HEK293 (cell line): ENCODE results near the gene MSI2.

ENCODE experiments used
- CTCF ChIA-PET: fragments of 350-600 bp; formaldehyde crosslinking; extraction: SDS; loops from one replicate; lab custom pipeline; 2021; ENCODE audit warnings: antibody characterized with exemption; lab: Yijun Ruan, JAX
- POLR2A ChIA-PET: fragments of 300-600 bp; formaldehyde crosslinking; extraction: SDS; loops from one replicate; lab custom pipeline; 2020; ENCODE audit warnings: antibody characterized with exemption, inconsistent platforms; lab: Yijun Ruan, JAX
- H3K27ac ChIP-seq: fragments of 200-500 bp; sonication (Bioruptor generic); 2 replicates; pipeline ENCODE4 v1.5.1; 2014; ENCODE audit warnings: low read depth, low read length, control low read depth, inconsistent platforms; ENCODE audit errors: extremely low read depth
- H3K36me3 ChIP-seq, 2 experiments: fragments of 200-500 bp in 1 of 2; sonication (Bioruptor generic) in 1 of 2; 1 replicate in 1 of 2; 2 replicates in 1 of 2; pipeline ENCODE4 v1.5.1; 2014 to 2017; ENCODE audit warnings: inconsistent platforms in 2 of 2, low read length in 2 of 2; ENCODE audit not compliant: control insufficient read depth in 2 of 2, insufficient read depth in 1 of 2
- H3K4me1 ChIP-seq: fragments of 200-500 bp; sonication (Bioruptor generic); 2 replicates; pipeline ENCODE4 v1.5.1; 2014; ENCODE audit warnings: mild to moderate bottlenecking, low read length, inconsistent platforms; ENCODE audit not compliant: control insufficient read depth, insufficient read depth
- H3K4me3 ChIP-seq: 2 replicates; pipeline ENCODE4 v1.5.1; 2011; ENCODE audit warnings: low read depth, mild to moderate bottlenecking, control low read depth, low read length, moderate library complexity
- H3K9me3 ChIP-seq: fragments of 200-500 bp; sonication (Bioruptor generic); 2 replicates; pipeline ENCODE4 v1.5.1; 2014; ENCODE audit warnings: low read depth, low read length, inconsistent platforms; ENCODE audit not compliant: control insufficient read depth, insufficient read depth
- ZBTB10 ChIP-seq: fragments of 450-650 bp; formaldehyde crosslinking; IDR thresholded peaks from 2 replicates; pipeline ENCODE4 v1.5.1; 2016; ENCODE audit warnings: missing biosample characterization, missing genetic modification characterization
- ZIC2 ChIP-seq: fragments of 450-650 bp; formaldehyde crosslinking; IDR thresholded peaks from 2 replicates; pipeline ENCODE4 v1.5.1; 2016; ENCODE audit warnings: missing biosample characterization, missing genetic modification characterization
- ZNF112 ChIP-seq: fragments of 450-650 bp; formaldehyde crosslinking; IDR thresholded peaks from 2 replicates; pipeline ENCODE4 v1.5.0; 2017; ENCODE audit warnings: missing biosample characterization, missing genetic modification characterization
- ZNF133 ChIP-seq: fragments of 450-650 bp; formaldehyde crosslinking; IDR thresholded peaks from 2 replicates; pipeline ENCODE4 v1.5.1; 2016; ENCODE audit warnings: missing biosample characterization, missing genetic modification characterization
- ZNF146 ChIP-seq: fragments of 450-650 bp; formaldehyde crosslinking; IDR thresholded peaks from 2 replicates; pipeline ENCODE4 v1.5.1; 2016; ENCODE audit warnings: missing biosample characterization, missing genetic modification characterization
- ZNF214 ChIP-seq: fragments of 450-650 bp; formaldehyde crosslinking; IDR thresholded peaks from 2 replicates; pipeline ENCODE4 v1.5.1; 2017; ENCODE audit warnings: missing biosample characterization, mild to moderate bottlenecking, missing genetic modification characterization, borderline replicate concordance
- ZNF366 ChIP-seq: fragments of 450-650 bp; formaldehyde crosslinking; conservative IDR thresholded peaks from 2 replicates; pipeline ENCODE4 v1.5.1; 2016; ENCODE audit warnings: missing biosample characterization, missing genetic modification characterization
- ZNF529 ChIP-seq: fragments of 450-650 bp; formaldehyde crosslinking; IDR thresholded peaks from 2 replicates; pipeline ENCODE4 v1.5.1; 2017; ENCODE audit warnings: missing genetic modification characterization, missing biosample characterization; ENCODE audit not compliant: insufficient replicate concordance
- ZNF548 ChIP-seq: fragments of 450-650 bp; formaldehyde crosslinking; IDR thresholded peaks from 2 replicates; pipeline ENCODE4 v1.5.1; 2016; ENCODE audit warnings: missing biosample characterization, missing genetic modification characterization
- ZNF555 ChIP-seq: fragments of 450-650 bp; formaldehyde crosslinking; conservative IDR thresholded peaks from 2 replicates; pipeline ENCODE4 v1.5.1; 2017; ENCODE audit warnings: missing biosample characterization, mild to moderate bottlenecking, missing genetic modification characterization, inconsistent platforms
- ZNF580 ChIP-seq: fragments of 450-650 bp; formaldehyde crosslinking; IDR thresholded peaks from 2 replicates; pipeline ENCODE4 v1.5.1; 2016; ENCODE audit warnings: missing biosample characterization, missing genetic modification characterization
- ZNF623 ChIP-seq: fragments of 450-650 bp; formaldehyde crosslinking; IDR thresholded peaks from 2 replicates; pipeline ENCODE4 v1.5.1; 2016; ENCODE audit warnings: missing biosample characterization, missing genetic modification characterization
- ZNF704 ChIP-seq: fragments of 450-650 bp; formaldehyde crosslinking; IDR thresholded peaks from 2 replicates; pipeline ENCODE4 v1.5.1; 2016; ENCODE audit warnings: missing biosample characterization, missing genetic modification characterization
- ZNF785 ChIP-seq: fragments of 450-650 bp; formaldehyde crosslinking; IDR thresholded peaks from 2 replicates; pipeline ENCODE4 v1.5.1; 2016; ENCODE audit warnings: missing biosample characterization, missing genetic modification characterization
- ZNF791 ChIP-seq: fragments of 450-650 bp; formaldehyde crosslinking; IDR thresholded peaks from 2 replicates; pipeline ENCODE4 v1.5.1; 2016; ENCODE audit warnings: missing biosample characterization, missing genetic modification characterization
- ZNF792 ChIP-seq: fragments of 450-650 bp; formaldehyde crosslinking; IDR thresholded peaks from 2 replicates; pipeline ENCODE4 v1.5.1; 2016; ENCODE audit warnings: missing biosample characterization, missing genetic modification characterization
- ZNF830 ChIP-seq: fragments of 450-650 bp; IDR thresholded peaks from 2 replicates; pipeline ENCODE4 v1.5.0; 2018; ENCODE audit warnings: missing biosample characterization, missing genetic modification characterization, low read depth, mild to moderate bottlenecking, moderate library complexity

Gene MSI2

GRCh38 chr17:57514614-57515013 is 258.3 kb downstream of the MSI2 start:
- ChIA-PET CTCF (interaction anchor here (0.6 to 1.5 kb wide), 4 partner anchors 10 to 228 kb away, joined by 3 read pairs; no protein-coding TSS in a partner anchor), POLR2A (no interaction called here)
- peaks cover 4% of the 10 kb centered on the region; the same call in 1 of the 2 replicates for H3K4me1 ChIP-seq
- no peaks in the 10 kb centered on the region for H3K9me3 ChIP-seq
- no peaks in the 10 kb centered on the region; a peak in 1 of 3 replicates for H3K36me3 ChIP-seq
- H3K27ac ChIP-seq, result no peak overlapping the region
- no peak overlapping the region for H3K4me3 ChIP-seq
- TF ChIP-seq ZNF623 (tag by site-specific recombination) (no peak), ZBTB10 (tag by site-specific recombination) (no peak), ZIC2 (no peak), ZNF791 (tag by site-specific recombination) (no peak), ZNF785 (no peak), ZNF146 (tag by site-specific recombination) (no peak), ZNF830 (tag by site-specific recombination) (no peak), ZNF704 (tag by site-specific recombination) (no peak), ZNF548 (tag by site-specific recombination) (no peak), ZNF792 (tag by site-specific recombination) (no peak), ZNF133 (tag by site-specific recombination) (no peak), ZNF366 (tag by site-specific recombination) (no peak), ZNF214 (no peak), ZNF580 (no peak), ZNF555 (no peak)

GRCh38 chr17:57515662-57516211 is 259.4 kb downstream of the MSI2 start:
- peaks cover 4% of the 10 kb centered on the region; the same call in 1 of the 2 replicates for H3K4me1 ChIP-seq
- POLR2A ChIA-PET, result no interaction called here
- no peaks in the 10 kb centered on the region for H3K9me3 ChIP-seq
- TF ChIP-seq ZNF112 (tag by site-specific recombination) (no peak), ZNF529 (tag by site-specific recombination) (peak; percentile 100)
- H3K36me3 ChIP-seq, result no peaks in the 10 kb centered on the region
- H3K4me3 ChIP-seq, result no peak overlapping the region
- CTCF ChIA-PET, result interaction anchor here (0.6 to 1.1 kb wide), 3 partner anchors 21 to 45 kb away, joined by 3 to 5 read pairs (median 3); no protein-coding TSS in a partner anchor
- H3K27ac ChIP-seq, result no peak overlapping the region
